OCI-LY7 (cell line): Measurements from ENCODE around the gene TAF8. TPM values are rescaled to one million over a fixed set of nuclear protein-coding genes. Genes with fewer than 3 reads are reported as not detected.

Source experiments
- BruUV-seq: library from RNA; stranded (reverse); fragments of 400-500 nt; replicated peaks from 2 replicates; lab custom pipeline; 2021; lab: Mats Ljungman, UMichigan
- CTCF ChIA-PET: fragments of 300-600 bp; sonication (Branson Sonifier 250); formaldehyde crosslinking; loops from one replicate; lab custom pipeline; 2022; ENCODE audit warnings: antibody characterized with exemption; ENCODE audit not compliant: unreplicated experiment; lab: Charles Lee
- POLR2A ChIA-PET: fragments of 300-600 bp; sonication (Branson Sonifier 250); formaldehyde crosslinking; loops from one replicate; lab custom pipeline; 2022; ENCODE audit warnings: antibody characterized with exemption; lab: Charles Lee
- DNase-seq: peaks from one replicate; pipeline ENCODE4 v3.0.0-alpha.2; 2015; ENCODE audit warnings: low spot score
- H2AFZ ChIP-seq: fragments of 200-600 bp; sonication (generic), shearing (Covaris generic); 2 replicates; pipeline ENCODE4 v1.6.1; 2014; ENCODE audit warnings: mild to moderate bottlenecking, antibody characterized with exemption, low read length, moderate library complexity
- H3K27ac ChIP-seq: fragments of 200-600 bp; sonication (generic); 2 replicates; pipeline ENCODE4 v1.5.1; 2014; ENCODE audit warnings: mixed run types, low read depth, mild to moderate bottlenecking, moderate library complexity, low read length, inconsistent platforms; ENCODE audit not compliant: poor library complexity, severe bottlenecking
- H3K36me3 ChIP-seq: fragments of 200-600 bp; sonication (generic); 2 replicates; pipeline ENCODE4 v1.6.1; 2014; ENCODE audit warnings: mild to moderate bottlenecking, antibody characterized with exemption, low read length, moderate library complexity, mixed read lengths; ENCODE audit not compliant: insufficient read depth
- H3K4me1 ChIP-seq: fragments of 200-600 bp; sonication (generic); 2 replicates; pipeline ENCODE4 v1.5.1; 2014; ENCODE audit warnings: mild to moderate bottlenecking, low read length; ENCODE audit not compliant: insufficient read depth, poor library complexity, severe bottlenecking
- H3K4me2 ChIP-seq: fragments of 200-600 bp; sonication (generic); 2 replicates; pipeline ENCODE4 v1.6.1; 2014; ENCODE audit warnings: mild to moderate bottlenecking, low read length
- H3K4me3 ChIP-seq: fragments of 200-600 bp; sonication (generic); 2 replicates; pipeline ENCODE4 v1.5.1; 2014; ENCODE audit warnings: mild to moderate bottlenecking, low read depth, low read length; ENCODE audit not compliant: poor library complexity, severe bottlenecking
- H3K79me2 ChIP-seq: fragments of 200-600 bp; sonication (generic); 2 replicates; pipeline ENCODE4 v1.6.1; 2016; ENCODE audit warnings: low read depth, mild to moderate bottlenecking, low read length, moderate library complexity, mixed read lengths; ENCODE audit not compliant: insufficient read depth
- H3K9me2 ChIP-seq: fragments of 200-600 bp; sonication (generic); 2 replicates; pipeline ENCODE4 v1.6.1; 2016; ENCODE audit warnings: mild to moderate bottlenecking, low read length, mixed read lengths; ENCODE audit not compliant: insufficient read depth
- H3K9me3 ChIP-seq: fragments of 200-600 bp; sonication (generic); 2 replicates; pipeline ENCODE4 v1.6.1; 2014; ENCODE audit warnings: mild to moderate bottlenecking, mixed run types, low read length, mixed read lengths
- H4K20me1 ChIP-seq: fragments of 200-600 bp; sonication (generic); 2 replicates; pipeline ENCODE4 v1.6.1; 2014; ENCODE audit warnings: mild to moderate bottlenecking, antibody characterized with exemption, low read length, moderate library complexity, mixed read lengths; ENCODE audit not compliant: insufficient read depth
- EZH2phosphoT487 ChIP-seq: fragments of 200-600 bp; sonication (generic); IDR thresholded peaks from 2 replicates; pipeline ENCODE4 v1.6.1; 2018; ENCODE audit warnings: low read depth, borderline replicate concordance, mild to moderate bottlenecking, mixed run types, antibody characterized with exemption, low read length, moderate library complexity, mixed read lengths
- intact Hi-C: fragments of 100-400 bp; cut with micrococcal nuclease; formaldehyde crosslinking; loops from one replicate; pipeline ENCODE4 v1.10.0; 2022; ENCODE audit not compliant: unreplicated experiment
- total RNA-seq, 2 experiments: library from RNA; depleted of rRNA in 1 of 2; stranded (reverse); fragments of >200 nt in 1 of 2; shearing (Covaris generic) in 1 of 2; gene quantifications; 2 replicates each; pipeline ENCODE4 v1.2.3, GENCODE V29; 2014 to 2022
- TF ChIP-seq, protein P1 (sequence below): fragments of 200-600 bp; sonication (generic); conservative IDR thresholded peaks from 2 replicates; pipeline ENCODE4 v1.5.1; 2014; ENCODE audit warnings: mild to moderate bottlenecking, antibody characterized with exemption, low read length, moderate library complexity, mixed read lengths

Gene TAF8
- total RNA-seq, 2 experiments from 2014 or later = 35.1 to 47.8 TPM

DNA sequence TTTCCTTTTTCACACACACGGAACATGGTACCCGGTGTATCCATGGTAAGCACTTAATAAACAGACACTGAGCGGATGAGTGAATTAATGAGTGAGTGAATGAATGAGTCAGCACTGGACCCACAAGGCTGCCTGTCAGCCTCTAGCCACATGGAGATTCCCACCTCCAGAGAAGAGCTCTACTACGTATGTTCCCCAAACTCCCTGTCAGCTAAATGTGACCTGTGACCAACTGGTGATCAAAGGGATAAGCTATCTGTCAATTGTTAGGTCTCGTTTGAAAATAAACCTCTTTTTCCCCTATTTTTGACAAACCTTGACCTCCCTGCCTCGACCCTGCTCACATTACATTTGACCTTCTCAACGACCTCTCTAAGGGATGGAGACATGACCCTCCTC lies 24.5 kb upstream of the TAF8 start:
- intact Hi-C loops = loop anchor here (10.0 kb wide), 1 partner anchor 719 kb away; the partner anchor contains the start of gene TBCC
- BruUV-seq = no TSS peak
- POLR2A ChIA-PET = interaction anchor here (1.0 to 3.3 kb wide), 8 partner anchors 9 to 89 kb away, joined by 4 to 29 read pairs (median 7); partner anchors contain the start of gene CCND3
- no peaks in the 10 kb centered on the region for H3K9me3 ChIP-seq
- H3K4me2 ChIP-seq = peak overlapping the region; percentile 68
- CTCF ChIA-PET = interaction anchor here (0.6 to 1.5 kb wide), 3 partner anchors 14 to 90 kb away, joined by 3 to 7 read pairs (median 4); no protein-coding TSS in a partner anchor
- H3K27ac ChIP-seq = peak overlapping the region; percentile 98
- H4K20me1 ChIP-seq = no peaks in the 10 kb centered on the region
- TF ChIP-seq, protein P1, sequence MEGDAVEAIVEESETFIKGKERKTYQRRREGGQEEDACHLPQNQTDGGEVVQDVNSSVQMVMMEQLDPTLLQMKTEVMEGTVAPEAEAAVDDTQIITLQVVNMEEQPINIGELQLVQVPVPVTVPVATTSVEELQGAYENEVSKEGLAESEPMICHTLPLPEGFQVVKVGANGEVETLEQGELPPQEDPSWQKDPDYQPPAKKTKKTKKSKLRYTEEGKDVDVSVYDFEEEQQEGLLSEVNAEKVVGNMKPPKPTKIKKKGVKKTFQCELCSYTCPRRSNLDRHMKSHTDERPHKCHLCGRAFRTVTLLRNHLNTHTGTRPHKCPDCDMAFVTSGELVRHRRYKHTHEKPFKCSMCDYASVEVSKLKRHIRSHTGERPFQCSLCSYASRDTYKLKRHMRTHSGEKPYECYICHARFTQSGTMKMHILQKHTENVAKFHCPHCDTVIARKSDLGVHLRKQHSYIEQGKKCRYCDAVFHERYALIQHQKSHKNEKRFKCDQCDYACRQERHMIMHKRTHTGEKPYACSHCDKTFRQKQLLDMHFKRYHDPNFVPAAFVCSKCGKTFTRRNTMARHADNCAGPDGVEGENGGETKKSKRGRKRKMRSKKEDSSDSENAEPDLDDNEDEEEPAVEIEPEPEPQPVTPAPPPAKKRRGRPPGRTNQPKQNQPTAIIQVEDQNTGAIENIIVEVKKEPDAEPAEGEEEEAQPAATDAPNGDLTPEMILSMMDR = no peak
- no peak for TF ChIP-seq EZH2phosphoT487
- peaks cover 5% of the 10 kb centered on the region; the same call in 1 of the 2 replicates for H3K79me2 ChIP-seq
- H3K4me3 ChIP-seq = peak overlapping the region; percentile 23
- no peak for DNase-seq
- no peaks in the 10 kb centered on the region for H3K9me2 ChIP-seq
- H3K36me3 ChIP-seq = no peaks in the 10 kb centered on the region; the same call in 1 of the 2 replicates
- H2AFZ ChIP-seq = no peak overlapping the region
- peaks cover 99% of the 10 kb centered on the region for H3K4me1 ChIP-seq

DNA sequence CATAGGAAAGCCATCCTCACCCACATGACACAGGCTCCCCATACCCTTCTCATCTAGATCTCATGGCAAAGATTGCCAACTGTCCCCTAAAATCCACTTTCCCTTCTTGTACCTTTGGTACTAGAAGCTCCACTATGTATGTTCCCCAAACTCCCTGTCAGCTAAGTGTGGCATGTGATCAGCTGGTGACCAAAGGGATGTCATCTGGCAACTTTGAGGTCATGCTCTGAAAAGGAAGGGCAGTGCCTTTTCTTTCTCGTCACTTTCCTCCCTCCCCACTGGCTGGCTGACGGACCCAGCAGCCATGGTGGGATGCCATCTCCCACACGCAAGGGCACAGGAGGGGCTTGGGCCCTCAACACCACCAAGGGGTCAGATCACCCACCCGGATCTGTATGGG lies 23.8 kb upstream of the TAF8 start:
- DNase-seq = no peak
- Histone ChIP-seq H3K36me3 (no peaks in the 10 kb centered on the region; the same call in 1 of the 2 replicates), H3K4me2 (peak overlapping the region; percentile 68)

More for the DNA sequence above, 23.8 kb upstream of the TAF8 start:
- intact Hi-C loops = loop anchor here (10.0 kb wide), 1 partner anchor 718 kb away; the partner anchor contains the start of gene TBCC
- Histone ChIP-seq H3K4me3 (no peak overlapping the region), H3K9me2 (no peaks in the 10 kb centered on the region), H3K4me1 (peaks cover 99% of the 10 kb centered on the region), H2AFZ (no peak overlapping the region), H4K20me1 (no peaks in the 10 kb centered on the region), H3K27ac (peak overlapping the region; percentile 98), H3K9me3 (no peaks in the 10 kb centered on the region), H3K79me2 (peaks cover 4% of the 10 kb centered on the region; the same call in 1 of the 2 replicates)
- BruUV-seq = no TSS peak
- POLR2A ChIA-PET = interaction anchor here (1.2 to 3.3 kb wide), 7 partner anchors 10 to 89 kb away, joined by 4 to 29 read pairs (median 8); no protein-coding TSS in a partner anchor
- CTCF ChIA-PET = interaction anchor here (0.7 kb wide), 1 partner anchor 16 kb away, joined by 3 read pairs; no protein-coding TSS in a partner anchor
- no peak for TF ChIP-seq EZH2phosphoT487
- TF ChIP-seq, protein P1 = no peak
